ENCODE data around the gene CDH2. TPM values are rescaled to one million over a fixed set of nuclear protein-coding genes. Genes with fewer than 3 reads are reported as not detected.

Gene CDH2
- polyA plus RNA-seq, 1 donor from 2014 or later = 199 TPM

GRCh38 chr18:28080876-28081300 is 96.0 kb downstream of the CDH2 start:
- peaks cover 97% of the 10 kb centered on the region for H3K79me2 ChIP-seq (replicated peaks; ENCODE audit: insufficient read depth, low read length)
- no peak overlapping the region for H3K4me2 ChIP-seq (ENCODE audit: low read length)
- H3K4me3 ChIP-seq (ENCODE audit: low read length) = no peak overlapping the region
- peaks cover 12% of the 10 kb centered on the region for H4K20me1 ChIP-seq (ENCODE audit: insufficient read depth)
- H3F3A ChIP-seq (ENCODE audit: insufficient read depth, low read length, poor library complexity, severe bottlenecking) = no peaks in the 10 kb centered on the region
- H3K9me3 ChIP-seq (ENCODE audit: low read length) = no peaks in the 10 kb centered on the region
- H3K9ac ChIP-seq (ENCODE audit: low read length) = no peak overlapping the region
- TF ChIP-seq EP300 (conservative IDR thresholded peaks at IDR 0.05; ENCODE audit: poor library complexity, severe bottlenecking) (no peak), CTCF (IDR thresholded peaks at IDR 0.05; ENCODE audit: poor library complexity, severe bottlenecking) (no peak), MXI1 (conservative IDR thresholded peaks at IDR 0.05; ENCODE audit: poor library complexity, severe bottlenecking) (no peak), RAD21 (conservative IDR thresholded peaks at IDR 0.05) (no peak), TAF1 (IDR thresholded peaks at IDR 0.05; ENCODE audit: low read depth) (no peak), REST (IDR thresholded peaks at IDR 0.05; ENCODE audit: borderline replicate concordance) (no peak)
- no peaks in the 10 kb centered on the region for H3K27me3 ChIP-seq (ENCODE audit: insufficient read depth, low read depth, low read length)
- no peaks in the 10 kb centered on the region for H3K36me3 ChIP-seq (ENCODE audit: insufficient read depth, low read length)
- H3K27ac ChIP-seq (ENCODE audit: low read length) = no peak overlapping the region
- no peaks in the 10 kb centered on the region for H3K9me2 ChIP-seq (ENCODE audit: insufficient read depth, low read length)
- no peak overlapping the region for H2AFZ ChIP-seq (ENCODE audit: low read depth, low read length)

GRCh38 chr18:28079883-28080282 is 97.0 kb downstream of the CDH2 start:
- TF ChIP-seq REST (IDR thresholded peaks at IDR 0.05; ENCODE audit: borderline replicate concordance) = no peak
- no peak for TF ChIP-seq MXI1 (conservative IDR thresholded peaks at IDR 0.05; ENCODE audit: poor library complexity, severe bottlenecking)
- TF ChIP-seq SMC3 (conservative IDR thresholded peaks at IDR 0.05; ENCODE audit: poor library complexity) = no peak
- H3K9me2 ChIP-seq (ENCODE audit: insufficient read depth, low read length) = no peaks in the 10 kb centered on the region
- no peak overlapping the region for H2AFZ ChIP-seq (ENCODE audit: low read depth, low read length)
- no peak overlapping the region for H3K9ac ChIP-seq (ENCODE audit: low read length)
- H3F3A ChIP-seq (ENCODE audit: insufficient read depth, low read length, poor library complexity, severe bottlenecking) = no peaks in the 10 kb centered on the region
- no peak overlapping the region for H3K4me3 ChIP-seq (ENCODE audit: low read length)
- H3K4me2 ChIP-seq (ENCODE audit: low read length) = no peak overlapping the region
- no peaks in the 10 kb centered on the region for H3K9me3 ChIP-seq (ENCODE audit: low read length)
- H3K79me2 ChIP-seq (replicated peaks; ENCODE audit: insufficient read depth, low read length) = peaks cover 97% of the 10 kb centered on the region
- H3K36me3 ChIP-seq (ENCODE audit: insufficient read depth, low read length) = no peaks in the 10 kb centered on the region
- no peaks in the 10 kb centered on the region for H3K27me3 ChIP-seq (ENCODE audit: insufficient read depth, low read depth, low read length)
- peaks cover 12% of the 10 kb centered on the region for H4K20me1 ChIP-seq (ENCODE audit: insufficient read depth)
- no peak overlapping the region for H3K27ac ChIP-seq (ENCODE audit: low read length)
